NCI-H748 treated with DMSO at 0.1 percent for 48 hours (cell line): ENCODE results near the gene ARL10.

Source experiments
- DNase-seq: peaks from one replicate; lab custom pipeline; 2025; lab: John Stamatoyannopoulos, UW

ARL10 gene, protein sequence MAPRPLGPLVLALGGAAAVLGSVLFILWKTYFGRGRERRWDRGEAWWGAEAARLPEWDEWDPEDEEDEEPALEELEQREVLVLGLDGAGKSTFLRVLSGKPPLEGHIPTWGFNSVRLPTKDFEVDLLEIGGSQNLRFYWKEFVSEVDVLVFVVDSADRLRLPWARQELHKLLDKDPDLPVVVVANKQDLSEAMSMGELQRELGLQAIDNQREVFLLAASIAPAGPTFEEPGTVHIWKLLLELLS

DNA sequence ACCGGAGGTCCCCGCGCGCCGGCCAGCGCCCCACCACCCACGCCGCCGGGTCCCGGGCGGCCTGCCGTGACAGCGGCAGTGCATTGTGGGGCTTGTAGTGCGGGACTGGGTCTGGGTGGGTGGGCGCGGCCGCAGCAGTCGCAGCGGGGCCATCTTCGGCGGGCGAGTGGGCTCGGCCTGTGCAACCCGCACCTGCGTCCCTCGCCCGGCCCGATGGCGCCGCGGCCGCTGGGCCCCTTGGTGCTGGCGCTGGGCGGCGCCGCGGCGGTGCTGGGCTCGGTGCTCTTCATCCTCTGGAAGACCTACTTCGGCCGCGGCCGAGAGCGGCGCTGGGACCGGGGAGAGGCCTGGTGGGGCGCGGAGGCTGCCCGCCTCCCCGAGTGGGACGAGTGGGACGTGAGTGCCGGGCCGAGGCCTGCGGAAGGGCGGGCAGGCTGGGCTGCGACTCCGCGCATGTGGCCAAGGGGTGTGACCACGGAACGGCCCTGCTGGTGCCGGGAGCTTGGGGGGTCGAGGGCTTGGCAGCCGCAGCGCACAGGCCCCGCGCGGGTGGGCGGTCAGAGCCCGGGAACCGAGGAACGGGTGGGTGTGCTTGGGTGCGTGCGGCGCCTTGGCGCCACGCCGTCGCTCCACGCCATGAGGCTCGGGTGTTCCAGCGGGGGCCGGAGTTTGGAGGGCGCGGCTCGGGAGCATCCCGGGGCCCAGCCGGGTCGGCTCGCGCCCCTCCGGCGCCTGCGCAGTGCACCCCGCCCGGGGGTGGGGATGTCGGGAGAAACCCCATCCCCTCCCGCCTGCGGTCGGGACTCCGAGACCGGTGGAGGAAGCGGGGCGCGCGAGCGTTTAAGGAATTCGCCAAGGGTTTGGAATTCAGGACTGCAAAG lies at the start of gene ARL10:
Gene ARL10 (plus strand): TSS at position 137 of the 881 bp plus-strand sequence. CDS start 77 bp downstream, at position 214.
- no peak for DNase-seq

DNA sequence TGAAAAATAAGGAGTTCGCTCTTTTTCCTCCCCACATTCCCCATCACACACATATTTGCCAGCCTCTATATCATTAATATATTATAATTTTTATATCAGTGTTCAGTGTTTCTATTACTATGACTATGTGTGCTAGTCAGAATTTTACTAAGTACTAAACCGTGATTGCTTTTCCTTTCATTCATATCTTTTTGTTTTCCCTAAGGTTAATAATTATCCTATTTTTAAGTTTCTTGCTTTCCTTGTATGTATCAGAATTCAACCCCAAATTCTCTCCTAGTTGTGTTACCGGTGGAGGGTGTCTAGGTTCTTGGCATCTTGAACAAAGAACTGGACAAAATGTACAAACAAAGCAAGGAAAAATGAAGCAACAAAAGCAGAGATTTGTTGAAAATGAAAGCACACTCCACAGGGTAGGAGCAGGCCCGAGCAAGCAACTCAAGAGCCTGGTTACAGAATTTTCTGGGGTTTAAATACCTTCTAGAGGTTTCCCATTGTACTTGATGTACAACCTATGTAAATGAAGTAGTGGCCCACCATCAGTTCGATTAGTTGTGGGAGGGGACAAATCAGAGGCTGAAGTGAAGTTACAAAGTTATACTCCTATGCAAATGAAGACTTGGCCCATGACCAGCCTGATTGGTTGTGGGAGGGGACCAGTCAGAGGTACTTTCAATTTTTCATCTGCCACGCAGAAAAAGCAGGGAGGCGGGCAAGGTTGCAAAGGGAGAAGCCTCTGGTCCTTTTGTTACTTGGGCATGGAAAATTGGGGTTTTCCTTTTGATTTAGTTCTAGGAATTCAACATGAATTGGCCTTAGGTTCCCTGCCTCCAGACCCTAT lies 47.5 kb upstream of the ARL10 start:
- DNase-seq = no peak

DNA sequence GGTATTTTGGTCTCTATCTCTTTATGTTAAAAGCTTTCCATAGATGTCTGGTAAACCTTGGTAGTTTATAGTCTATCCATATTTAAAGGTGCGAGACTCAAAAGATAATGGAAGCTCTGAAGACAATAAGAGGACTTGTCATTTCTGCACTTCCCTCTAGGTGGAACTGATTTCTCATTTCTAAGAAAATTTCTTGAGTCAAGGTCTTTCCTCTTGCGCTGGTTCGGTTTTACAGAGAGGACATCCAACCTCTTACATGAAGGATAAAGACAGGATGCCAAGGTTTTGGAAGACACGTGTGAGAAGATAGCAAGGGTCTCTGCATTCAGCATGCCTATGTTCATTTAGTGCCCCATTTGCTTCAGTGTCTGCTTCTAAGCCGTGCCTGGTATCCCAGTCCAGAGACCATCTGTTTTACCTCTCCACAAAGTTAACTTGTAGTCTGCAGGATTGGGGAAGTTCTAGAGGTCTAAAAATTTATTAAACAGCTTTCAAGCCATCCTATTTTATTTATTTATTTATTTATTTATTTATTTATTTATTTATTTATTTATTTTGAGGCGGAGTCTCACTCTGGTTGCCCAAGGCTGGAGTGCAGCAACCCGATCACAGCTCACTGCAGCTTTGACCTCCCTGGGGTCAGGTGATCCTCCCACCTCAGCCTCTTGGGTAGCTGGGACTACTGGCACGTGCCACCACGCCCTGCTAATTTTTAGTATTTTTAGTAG lies 45.3 kb upstream of the ARL10 start:
- DNase-seq = no peak

DNA sequence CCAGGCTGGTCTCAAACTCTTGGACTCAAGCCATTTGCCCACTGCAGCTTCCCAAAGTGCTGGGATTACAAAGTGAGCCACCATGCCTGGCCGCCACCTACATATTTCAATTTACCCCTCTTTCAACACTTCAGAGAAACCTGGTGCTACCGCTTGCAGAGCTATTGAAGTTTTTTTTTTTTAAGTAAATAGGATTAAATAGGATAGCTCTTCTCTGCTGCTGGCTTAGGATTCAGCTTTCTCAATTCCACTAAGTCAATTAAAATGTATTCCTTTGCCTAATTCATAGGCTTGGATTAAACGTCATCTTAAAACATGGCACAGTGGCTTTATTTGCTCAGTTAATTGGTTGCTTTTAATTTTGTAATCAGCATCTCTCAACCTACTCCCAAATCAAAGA lies 44.7 kb upstream of the ARL10 start:
- DNase-seq = no peak

DNA sequence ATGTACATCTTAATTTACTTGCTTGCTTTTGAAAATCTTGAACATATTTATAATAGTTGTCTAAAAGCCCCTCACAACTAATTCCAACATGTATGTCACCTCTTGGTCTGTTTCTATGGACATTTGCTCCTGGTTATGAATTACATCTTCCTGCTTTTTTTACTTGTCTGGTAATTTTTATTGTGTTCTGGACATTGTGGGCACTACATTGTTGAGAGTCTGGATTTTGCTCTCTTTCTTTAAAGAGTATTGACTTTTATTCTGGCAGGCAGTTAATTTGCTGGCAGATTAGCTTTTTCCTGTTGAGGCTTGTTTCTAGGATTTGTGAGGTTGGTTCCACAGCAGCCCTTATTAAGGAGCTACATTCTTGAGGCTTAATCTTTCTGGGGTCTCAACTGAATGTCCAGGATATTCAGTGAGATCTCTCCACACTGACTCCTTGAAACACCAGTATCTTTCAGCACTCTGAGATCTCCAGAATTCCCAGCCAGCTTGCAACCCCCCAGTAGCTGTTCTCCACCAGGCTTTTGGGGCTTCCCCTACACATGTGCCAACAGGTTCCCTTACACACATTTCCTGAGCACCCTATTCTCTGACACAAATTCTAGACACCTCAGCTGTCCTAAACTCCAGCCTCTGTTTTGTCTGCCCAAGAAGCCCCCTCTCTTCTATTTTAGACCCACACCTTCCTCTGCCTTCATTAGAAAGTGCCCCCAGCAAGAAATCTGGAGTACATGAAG lies 31.1 kb upstream of the ARL10 start:
- DNase-seq = no peak

DNA sequence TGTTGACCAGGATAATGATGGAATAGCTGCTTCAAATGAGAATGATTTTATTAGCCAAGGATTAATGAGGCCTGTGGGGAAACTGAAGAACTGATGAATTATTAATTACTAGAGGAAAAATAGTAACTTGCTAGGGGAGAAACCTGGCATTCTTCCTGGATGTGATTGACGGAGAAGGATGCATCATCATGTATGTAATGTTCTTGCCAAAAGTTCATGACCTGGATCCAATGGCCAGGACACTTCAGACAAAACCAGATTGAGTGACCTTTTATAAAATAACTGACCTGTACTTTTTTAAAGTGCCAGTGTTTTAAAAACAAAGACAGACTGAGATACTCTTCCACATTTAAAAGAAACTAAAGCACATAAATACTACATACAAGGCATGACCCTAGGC lies 27.4 kb upstream of the ARL10 start:
- no peak for DNase-seq

DNA sequence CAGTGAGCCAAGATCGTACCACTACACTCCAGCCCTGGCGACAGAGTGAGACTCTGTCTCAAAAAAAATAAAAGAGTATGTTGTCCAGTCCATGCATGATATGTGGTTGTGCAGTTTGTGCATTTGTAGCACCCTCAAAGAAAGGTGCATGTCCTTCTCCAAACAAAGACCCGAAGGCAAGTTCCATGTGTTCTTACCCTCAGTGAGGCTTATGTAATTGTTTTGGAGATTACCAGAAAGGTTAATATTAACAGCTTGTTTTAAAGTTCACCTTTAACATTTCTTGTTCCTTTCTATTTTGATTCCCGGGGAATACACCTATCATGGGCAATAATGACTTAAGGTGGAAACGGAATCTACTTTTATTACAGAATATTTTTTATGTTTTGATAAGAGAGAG lies 26.0 kb upstream of the ARL10 start:
- no peak for DNase-seq

DNA sequence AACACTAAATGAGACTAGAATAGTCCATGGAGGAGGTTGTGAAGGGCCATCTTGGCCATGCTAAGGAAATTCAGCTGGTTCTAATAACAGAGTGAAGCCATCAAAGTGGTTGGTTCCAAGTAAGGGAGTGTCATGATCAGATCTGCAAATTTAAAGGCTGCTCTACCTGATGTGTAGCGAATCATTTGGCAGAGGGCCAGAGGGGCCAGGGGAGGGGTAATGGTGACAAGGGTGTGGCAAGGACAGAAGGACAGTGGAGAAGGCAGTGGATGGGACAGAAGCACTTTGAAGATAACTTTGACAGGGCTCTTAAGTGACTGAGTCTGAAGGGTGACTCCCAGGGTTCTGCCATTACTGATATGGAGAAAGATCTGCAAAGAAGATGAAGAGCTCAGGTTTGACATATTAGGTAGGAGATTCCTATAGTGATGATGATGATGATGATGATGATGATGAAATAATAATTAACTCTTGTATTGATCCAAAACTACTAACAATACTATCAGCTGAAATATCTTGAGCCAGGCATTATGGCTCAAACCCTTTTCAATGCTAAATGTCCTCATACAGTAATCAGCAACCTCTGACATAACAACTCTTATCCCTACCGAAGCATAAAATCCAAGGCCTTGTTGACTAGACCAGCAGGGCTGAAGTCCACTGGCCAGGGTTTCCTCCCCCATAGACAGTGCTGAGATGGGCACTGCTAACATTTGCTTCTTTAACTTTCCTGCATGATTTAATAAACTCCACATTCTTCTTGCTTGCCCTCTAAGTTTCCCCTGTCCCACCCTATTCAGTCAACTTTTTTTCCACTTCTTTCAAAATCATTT lies 23.7 kb upstream of the ARL10 start:
- DNase-seq = no peak

DNA sequence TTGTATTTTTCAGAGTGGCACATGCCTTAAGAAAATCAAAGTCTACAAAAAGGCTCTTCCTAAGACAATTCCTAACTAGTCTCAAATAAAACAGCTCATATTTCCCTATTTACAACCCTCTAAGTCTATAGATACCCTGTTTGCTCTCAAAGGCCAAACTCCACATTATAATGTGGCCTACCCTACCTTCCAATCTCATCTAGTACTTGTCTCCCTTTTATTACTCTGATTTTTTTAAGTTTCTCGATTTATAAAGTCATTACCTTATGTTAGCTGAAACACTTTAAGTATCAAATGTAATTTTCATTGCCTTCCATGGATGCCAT lies 23.2 kb upstream of the ARL10 start:
- DNase-seq = no peak

DNA sequence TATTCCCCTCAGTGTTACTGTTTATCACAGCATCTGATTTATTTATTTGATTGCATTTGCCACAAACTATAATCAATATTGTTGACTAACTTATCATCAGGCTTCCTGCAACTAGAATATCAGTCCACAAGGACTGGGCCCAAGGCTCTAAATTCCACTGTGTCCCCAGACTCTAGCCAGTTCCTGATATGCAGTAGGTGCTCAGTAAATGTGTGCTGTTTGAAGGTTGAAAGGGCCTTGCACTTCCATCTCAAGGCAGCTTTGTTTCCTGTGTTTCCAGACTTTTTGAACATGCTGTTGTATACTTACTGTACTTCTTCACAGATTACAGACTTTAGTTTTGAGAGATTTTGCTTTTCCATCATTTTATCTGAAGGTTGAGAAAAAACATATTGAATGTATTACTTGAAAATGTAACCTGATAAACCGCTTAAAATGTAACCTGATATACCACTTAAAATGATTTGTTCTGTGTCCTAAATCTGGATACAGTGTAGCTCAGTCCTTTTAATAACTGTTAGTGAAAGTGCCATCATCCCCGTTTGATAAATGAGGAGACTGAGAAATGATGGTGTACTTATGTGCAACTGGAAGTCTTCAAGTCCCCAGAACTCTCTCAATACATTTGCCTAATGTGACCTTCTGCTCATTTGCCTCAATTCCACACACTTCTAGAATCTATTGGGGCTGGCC lies 22.4 kb upstream of the ARL10 start:
- DNase-seq = no peak

DNA sequence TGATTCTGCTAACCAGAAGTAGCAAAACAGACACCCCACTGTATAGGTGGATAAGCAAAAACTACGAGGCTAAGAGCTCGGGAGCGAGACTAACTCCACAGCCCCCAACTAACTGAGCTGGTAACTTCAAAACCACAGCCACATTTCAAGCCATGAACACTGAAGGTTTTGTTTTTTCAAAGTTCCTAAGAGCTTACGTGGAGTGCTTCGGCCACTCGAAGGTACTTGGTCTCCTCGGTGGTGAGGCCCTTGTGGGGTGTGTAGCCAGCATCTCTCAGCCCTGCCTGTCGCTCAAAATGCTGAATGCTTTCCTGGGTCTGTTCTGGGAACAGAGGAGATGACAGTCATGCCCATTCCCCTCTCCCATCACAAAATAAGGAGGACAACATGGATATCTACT lies 14.9 kb upstream of the ARL10 start:
- DNase-seq = no peak

DNA sequence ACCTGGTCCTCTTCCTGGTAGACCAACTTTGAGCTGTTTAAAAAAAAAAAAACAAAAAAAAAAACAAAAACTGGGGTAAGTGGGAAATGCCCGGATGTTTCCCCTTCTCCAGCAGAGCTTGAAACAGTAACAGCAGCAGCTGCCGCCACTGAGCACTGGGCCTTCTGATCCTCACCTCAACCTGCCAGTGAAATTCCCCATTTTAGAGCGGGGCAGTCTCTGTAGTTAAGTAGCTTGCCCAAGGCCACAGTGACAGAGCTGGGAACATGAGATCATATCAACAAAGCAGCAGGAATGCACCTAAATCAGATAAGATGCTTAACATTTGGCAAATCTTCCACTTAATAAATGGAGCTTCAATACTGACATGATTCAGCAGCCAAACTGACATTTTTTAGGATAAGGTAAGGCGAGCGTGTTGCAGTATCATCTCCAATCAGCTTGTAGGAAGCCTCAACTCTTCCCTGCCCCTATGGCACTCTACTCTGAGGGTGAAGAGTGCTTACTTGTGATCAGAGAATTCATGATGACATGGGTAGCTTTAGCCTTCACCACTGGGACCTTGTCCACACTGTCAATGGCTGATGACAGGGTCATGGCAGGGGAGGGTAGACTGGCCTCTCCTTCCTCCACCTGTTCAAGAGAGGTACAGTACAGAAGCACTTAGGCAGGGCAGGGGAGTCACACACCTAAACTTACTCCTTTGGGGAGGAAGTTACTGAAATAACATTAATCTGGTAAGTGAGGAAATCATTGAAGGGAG lies 13.0 kb upstream of the ARL10 start:
- DNase-seq = no peak

DNA sequence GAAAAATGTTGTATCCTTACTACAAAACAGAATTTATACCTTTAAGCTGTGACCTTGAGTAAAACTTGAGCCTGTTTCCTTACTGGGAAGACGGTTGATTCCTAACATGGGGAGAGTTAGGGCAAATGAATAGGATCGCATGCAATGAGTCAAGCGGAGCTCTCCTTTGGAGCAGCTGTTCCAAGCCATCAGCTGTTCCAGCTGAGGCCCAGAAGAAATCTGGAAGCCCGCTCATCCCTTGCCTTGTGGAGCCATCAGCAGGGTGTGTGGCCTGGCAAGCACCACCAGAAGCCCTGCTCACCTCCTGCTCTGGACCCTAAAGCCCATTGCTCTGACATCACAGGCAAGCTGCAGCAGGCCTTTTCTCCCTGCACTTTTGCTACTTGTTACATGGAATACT lies 11.8 kb upstream of the ARL10 start:
- DNase-seq = no peak

DNA sequence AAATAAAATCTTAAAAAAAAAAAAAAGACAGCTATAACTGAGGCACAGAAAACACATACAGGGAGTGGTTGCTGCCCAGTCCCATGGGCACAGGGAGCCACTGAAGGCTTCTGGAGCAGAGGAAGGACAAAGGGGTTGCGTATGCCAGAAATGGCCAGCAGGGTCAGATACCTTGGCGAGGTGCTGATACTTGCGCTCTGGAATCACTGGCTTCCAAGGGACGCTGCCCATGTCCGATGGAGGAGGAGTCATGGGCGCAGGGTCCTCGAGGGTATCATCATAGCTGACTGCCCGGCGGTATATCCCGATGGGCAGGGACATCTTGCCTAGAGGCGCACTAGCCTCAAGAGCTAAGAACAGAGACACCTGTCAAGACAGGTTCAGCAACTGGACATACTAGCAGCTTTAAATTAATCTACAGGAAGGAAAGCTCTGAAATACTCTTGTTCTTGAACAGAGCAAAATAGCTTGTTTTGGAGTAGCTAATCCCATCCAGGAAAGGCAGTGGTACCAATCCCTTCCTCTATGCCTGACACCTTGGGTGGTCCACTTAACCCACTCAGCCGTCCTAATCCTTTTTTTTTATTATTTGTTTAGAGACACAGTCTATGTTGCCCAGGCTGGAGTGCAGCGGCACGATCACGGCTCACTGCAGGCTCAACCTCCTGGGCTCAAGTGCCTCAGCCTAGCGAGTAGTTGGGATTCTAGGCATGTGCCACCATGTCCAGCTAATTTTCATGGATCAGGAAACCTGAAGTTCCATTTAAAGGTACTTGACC lies 9.7 kb upstream of the ARL10 start:
- DNase-seq = no peak

DNA sequence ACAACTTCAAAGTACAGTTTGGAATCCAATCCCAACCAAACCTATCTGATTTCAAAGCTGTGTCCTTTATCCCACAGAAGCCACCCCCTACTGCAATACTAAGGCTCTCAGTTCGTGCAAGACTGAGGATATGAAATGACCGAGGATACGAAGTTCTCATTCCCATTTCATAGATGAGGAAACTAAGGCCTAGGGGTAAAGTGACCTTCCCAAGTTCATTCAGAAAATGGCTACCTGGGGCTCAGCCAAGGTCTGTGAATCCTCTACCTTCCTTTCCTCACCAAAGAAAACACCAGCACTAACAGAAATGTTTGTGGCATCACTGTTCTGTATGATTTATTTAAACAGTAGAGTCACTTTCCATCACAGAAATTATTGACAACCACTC lies 9.1 kb upstream of the ARL10 start:
- DNase-seq = no peak

DNA sequence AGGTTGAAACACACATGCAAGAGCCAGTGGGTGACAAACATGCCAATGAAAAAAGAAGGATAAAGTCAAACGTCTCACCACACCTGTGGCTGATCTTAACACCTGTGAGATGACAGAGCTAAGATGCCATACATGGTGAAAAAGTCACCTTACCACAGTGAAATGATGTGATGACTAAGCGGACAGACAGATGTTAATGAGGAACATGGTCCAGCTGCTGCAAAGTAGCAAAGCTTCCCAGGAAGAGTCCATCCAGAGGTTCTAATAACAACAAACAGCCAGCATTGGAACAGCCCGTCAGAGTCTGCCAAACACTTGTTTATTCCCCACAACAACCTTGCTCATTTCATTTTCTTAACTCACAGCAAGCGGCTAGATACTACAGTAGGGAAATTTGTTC lies 5.6 kb upstream of the ARL10 start:
- no peak for DNase-seq

DNA sequence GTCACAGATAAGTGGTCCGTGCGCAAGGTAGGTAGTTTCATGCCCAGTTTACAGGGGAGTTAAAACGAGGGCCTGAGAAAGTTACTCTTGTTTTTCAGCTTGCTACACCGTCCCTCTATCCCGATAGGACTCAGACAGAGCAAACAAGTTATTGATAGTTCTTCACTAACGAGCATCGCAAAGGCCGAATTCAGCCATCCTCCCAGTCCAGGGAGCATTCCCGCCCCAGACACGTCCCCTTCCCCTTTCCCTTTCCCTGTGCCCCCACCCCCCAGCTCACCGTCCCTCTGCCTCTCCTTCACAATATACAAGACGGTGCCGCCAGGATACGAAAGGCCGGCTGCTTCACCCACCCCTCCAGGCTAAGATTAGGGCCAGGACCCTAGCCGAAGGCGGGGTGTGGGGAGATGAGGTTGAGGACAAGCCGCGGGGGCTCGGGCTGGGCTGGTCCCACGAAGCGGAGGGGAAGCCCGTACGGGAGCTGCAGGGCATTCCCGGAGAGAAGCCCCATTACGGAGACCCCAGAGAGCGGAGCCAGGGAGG lies 4.3 kb upstream of the ARL10 start:
- no peak for DNase-seq
